ENCODE data around the gene NOTCH2. TPM values are rescaled to one million over a fixed set of nuclear protein-coding genes. Genes with fewer than 3 reads are reported as not detected.

The NOTCH2 gene
- total and polyA plus RNA-seq, 12 donors = 5.4 to 138 (median 71.5) TPM

DNA sequence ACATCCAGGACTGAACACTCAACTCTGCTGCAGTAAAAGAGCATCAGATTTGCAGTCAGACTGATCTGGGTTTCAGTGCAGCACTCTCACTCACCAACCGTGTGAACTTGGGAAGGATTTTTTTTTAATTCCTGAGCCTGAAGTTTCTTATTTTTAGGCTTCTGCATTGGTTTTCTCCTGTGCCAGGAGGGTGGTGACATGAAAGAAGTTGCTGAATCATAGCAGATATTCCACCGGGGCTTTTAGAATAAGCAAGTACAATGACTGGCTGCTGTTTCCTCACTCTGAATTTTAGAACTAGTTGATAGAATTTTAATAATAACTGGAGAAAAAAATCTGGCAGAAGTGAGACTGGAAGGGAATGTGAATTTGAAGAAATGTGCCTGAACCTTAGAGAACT is 184.8 kb downstream of the NOTCH2 start:
- Histone ChIP-seq H3K27me3 (peaks cover 7% of the 10 kb centered on the region), H3K4me1 (replicated peaks in 1 of 2) (no peaks in the 10 kb centered on the region), H3K27ac (no peak overlapping the region), H3K4me3 (no peak overlapping the region), H3K36me3 (replicated peaks in 1 of 2) (no peaks in the 10 kb centered on the region), H3K9me3 (replicated peaks in 1 of 3) (no peaks in the 10 kb centered on the region)
- DNase-seq = no peak
- TF ChIP-seq POLR2A (IDR thresholded peaks at IDR 0.05) (no peak), CTCF (IDR thresholded peaks at IDR 0.05) (no peak)
- intact Hi-C loops (cut with DNase I) = no loop called here
- WGBS, 4 donors = 32 to 50% (median 42%) methylated on average over 2 of the region's 2 CpGs

DNA sequence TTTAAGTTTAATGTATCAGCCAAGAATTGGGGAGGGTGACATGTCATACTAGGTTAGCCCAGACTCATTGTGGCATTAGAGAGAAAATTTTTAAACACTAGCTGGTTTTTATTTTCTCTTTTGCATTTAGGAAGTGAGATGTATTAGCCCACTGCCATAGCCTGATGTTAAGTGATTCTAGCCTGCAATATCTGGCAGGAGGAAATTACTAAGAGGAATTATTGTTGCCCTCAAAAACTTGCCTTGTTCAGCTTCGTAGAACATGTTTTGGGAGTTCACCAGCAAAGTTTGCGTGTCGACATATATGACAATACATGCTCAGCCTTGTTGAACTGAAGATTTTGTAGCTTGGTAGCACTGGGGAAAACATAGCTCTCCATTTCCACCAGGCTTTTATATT is 185.6 kb downstream of the NOTCH2 start:
- 82 to 92% (median 88%) methylated on average over 3 of the region's 3 CpGs for WGBS, 4 donors
- DNase-seq = no peak
- H3K36me3 ChIP-seq (replicated peaks in 1 of 2) = no peaks in the 10 kb centered on the region
- no peak overlapping the region for H3K4me3 ChIP-seq
- no peaks in the 10 kb centered on the region for H3K9me3 ChIP-seq (replicated peaks in 1 of 3)
- peaks cover 7% of the 10 kb centered on the region for H3K27me3 ChIP-seq
- H3K4me1 ChIP-seq (replicated peaks in 1 of 2) = no peaks in the 10 kb centered on the region
- intact Hi-C loops (cut with DNase I) = no loop called here
- no peak overlapping the region for H3K27ac ChIP-seq
- no peak for TF ChIP-seq POLR2A (IDR thresholded peaks at IDR 0.05)
- no peak for TF ChIP-seq CTCF (IDR thresholded peaks at IDR 0.05)

DNA sequence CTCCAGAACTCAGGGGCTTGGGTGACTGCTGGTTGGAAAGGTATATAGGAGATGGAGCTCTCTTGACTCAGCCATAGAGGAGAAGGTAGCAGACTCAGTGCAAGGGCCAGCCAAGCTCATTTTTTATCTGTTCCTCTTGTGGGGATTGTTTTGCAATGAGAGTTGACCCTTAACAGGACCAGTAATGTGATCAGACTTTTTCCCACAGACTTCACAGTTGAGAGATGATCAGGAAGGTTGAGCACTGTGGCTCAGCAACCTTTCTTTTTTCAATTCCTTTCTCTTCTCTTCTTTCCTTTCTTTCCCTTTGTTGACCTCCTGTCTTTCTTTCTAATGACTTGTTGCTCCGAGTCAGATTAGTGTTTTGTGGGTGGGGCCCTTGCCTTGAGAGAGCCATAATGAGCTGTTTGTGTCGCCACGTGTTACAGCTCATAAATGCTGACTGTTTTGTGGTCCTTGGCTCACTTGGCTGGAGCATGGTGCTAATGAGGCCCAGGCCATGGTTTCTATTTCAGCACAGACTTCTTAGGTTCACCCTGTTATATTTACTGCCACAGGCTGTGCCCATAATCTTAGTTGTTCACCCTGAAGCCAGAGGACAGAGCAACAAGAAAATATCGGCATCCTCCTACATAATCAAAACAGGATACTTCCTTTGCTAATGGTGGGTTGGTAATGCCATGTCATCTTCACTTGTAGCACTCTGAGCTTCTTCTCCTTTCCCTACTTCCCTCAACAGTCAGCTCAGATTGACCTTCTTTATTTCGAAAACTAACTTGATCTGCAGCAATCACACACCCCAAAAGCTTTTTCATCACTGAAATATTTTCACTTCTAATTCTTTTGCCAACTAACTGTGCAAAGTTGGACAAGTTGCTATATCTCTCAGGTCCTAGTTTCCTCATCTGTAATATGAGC is 187.1 kb downstream of the NOTCH2 start:
- Histone ChIP-seq H3K4me3 (no peak overlapping the region), H3K36me3 (replicated peaks in 1 of 2) (no peaks in the 10 kb centered on the region), H3K9me3 (replicated peaks in 1 of 3) (no peaks in the 10 kb centered on the region), H3K4me1 (replicated peaks in 1 of 2) (no peaks in the 10 kb centered on the region), H3K27me3 (peaks cover 7% of the 10 kb centered on the region), H3K27ac (no peak overlapping the region)
- no peak for TF ChIP-seq POLR2A (IDR thresholded peaks at IDR 0.05)
- no peak for TF ChIP-seq CTCF (IDR thresholded peaks at IDR 0.05)
- WGBS, 4 donors = 65 to 76% (median 72%) methylated on average over 5 of the region's 5 CpGs
- intact Hi-C loops (cut with DNase I) = no loop called here
- DNase-seq = no peak

DNA sequence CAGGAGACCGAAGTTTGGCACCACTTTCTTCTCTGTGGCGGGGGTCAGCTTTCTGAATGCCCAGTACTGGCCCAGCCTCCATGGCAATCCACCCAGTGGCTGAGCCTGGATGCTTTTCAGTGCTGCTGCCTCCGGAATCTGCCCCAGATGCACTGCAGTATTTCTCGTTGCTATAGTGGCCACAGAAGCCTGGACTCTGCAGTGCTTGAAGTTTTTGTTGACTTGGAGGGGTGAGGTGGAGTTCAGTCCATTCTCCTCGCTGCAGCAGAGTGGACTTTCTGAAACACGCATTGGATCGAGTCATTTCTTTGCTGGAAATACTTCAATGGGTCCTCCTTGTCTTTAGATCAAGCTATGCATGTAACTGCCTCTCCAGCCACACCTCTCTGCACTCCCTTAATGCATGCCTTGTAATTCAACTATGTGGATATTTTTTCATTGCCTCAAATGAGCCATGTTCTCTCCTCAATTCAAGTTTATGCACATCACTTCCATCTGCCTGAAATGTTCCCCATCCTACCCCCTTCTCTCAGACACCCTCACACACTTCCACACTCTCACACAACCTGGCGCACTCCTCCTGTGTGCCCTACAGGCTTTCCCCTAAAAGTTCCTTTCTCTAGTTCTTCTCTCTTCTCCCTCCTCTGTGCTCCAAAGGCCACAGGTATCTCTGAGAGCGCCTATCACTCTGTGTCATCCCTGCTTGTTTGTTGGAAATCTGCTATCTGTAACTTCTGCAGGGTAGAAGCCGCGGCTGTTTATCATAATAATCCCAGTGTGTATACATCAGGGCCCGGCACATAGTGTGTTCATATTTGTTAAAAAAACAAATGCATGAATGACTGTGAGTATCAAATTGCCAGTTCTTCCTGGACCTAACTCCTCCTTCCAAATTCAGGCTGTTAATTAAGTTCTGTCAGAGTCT is 189.7 kb downstream of the NOTCH2 start:
- no peak overlapping the region for H3K27ac ChIP-seq
- WGBS, 4 donors = 76 to 90% (median 88%) methylated on average over 9 to 12 of the region's 12 CpGs
- TF ChIP-seq CTCF (IDR thresholded peaks at IDR 0.05) = no peak
- no peak for TF ChIP-seq POLR2A (IDR thresholded peaks at IDR 0.05)
- no peaks in the 10 kb centered on the region for H3K36me3 ChIP-seq (replicated peaks in 1 of 2)
- intact Hi-C loops (cut with DNase I) = no loop called here
- DNase-seq = no peak
- no peaks in the 10 kb centered on the region for H3K4me1 ChIP-seq (replicated peaks in 1 of 2)
- no peaks in the 10 kb centered on the region for H3K9me3 ChIP-seq (replicated peaks in 1 of 3)
- no peaks in the 10 kb centered on the region for H3K27me3 ChIP-seq
- H3K4me3 ChIP-seq = no peak overlapping the region

All from adrenal gland (tissue), 12 donors.